Stimulated activated CD8-positive, alpha-beta memory T cell treated with anti-CD3 and anti-CD28 coated beads, Interleukin-4, amount 100 ng/mL, for 4 hours (primary cell): ENCODE data around the gene ANKRD12.

Experiments
- DNase-seq, 2 donors: peaks; one replicate each; pipeline ENCODE4 v3.0.0-alpha.2; 2020; ENCODE audit warnings: low read depth in 2 of 2, low spot score in 1 of 2

The ANKRD12 gene

DNA sequence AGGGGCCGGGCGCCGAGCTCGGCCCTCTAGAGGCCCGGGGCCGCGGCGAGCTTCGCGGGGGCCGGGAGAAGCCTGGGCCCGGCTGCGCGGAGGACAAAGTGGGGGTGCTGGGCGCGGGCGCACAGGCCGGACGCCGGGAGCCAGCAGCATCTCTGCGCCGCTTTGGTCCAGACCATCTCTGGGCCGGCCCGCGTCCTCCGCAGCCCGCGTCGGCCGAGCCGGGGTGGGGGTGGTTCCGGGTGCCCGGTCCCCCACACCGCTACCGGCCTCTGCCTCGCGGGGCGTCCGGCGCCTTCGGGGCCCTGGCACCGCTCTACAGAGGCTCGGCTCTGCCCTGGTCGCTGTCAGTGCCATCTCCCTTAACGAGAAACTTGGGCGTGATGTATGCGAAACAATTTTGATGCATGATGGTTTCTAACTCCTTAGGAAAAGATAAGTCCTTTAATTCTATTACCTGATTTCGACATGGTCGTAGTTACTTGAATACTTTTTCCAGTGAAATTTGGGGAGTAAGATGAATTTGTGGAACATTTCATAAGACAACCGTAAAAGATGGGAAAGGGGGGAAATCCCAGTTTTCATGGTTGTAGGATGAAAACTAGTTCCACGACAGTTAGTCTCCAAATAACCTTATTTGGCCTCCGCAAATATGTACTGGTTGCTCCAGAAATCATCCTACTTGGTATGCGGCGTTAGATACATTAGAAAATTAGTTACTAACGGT lies 198.6 kb downstream of the ANKRD12 start:
- DNase-seq: peak in 1 of 2 donors; percentile 0
